Measurements from ENCODE around the gene TNFRSF8.
"Not testable (repeated sequence)": the region's sequence is repeated elsewhere in the genome, so short reads cannot be mapped to it uniquely, and the experiment has no call there.

Gene TNFRSF8

GRCh38 chr1:12034381-12034801, 28.7 kb upstream of the TNFRSF8 start:
- peak overlapping the region in 1 of 2 experiments; percentile 30 for H3K4me3 ChIP-seq (ENCODE audit: low read depth in 1 of 2, low read length in 1 of 2)
- TF ChIP-seq CTCF (IDR thresholded peaks at IDR 0.05) = no peak
- H3K27me3 ChIP-seq = no peaks in the 10 kb centered on the region
- peaks cover 40 to 60% of the 10 kb centered on the region in 2 experiments for H3K4me1 ChIP-seq (ENCODE audit: control insufficient read depth in 1 of 2, insufficient read depth in 1 of 2, low read depth in 1 of 2, low read length in 1 of 2)
- H3K9me3 ChIP-seq = no peaks in the 10 kb centered on the region
- H3K36me3 ChIP-seq = peaks cover 33% of the 10 kb centered on the region
- peak overlapping the region; percentile 79 for H3K27ac ChIP-seq

GRCh38 chr1:12035312-12035711, 27.8 kb upstream of the TNFRSF8 start:
- H3K36me3 ChIP-seq = peaks cover 24% of the 10 kb centered on the region
- H3K4me1 ChIP-seq (ENCODE audit: control insufficient read depth in 1 of 2, insufficient read depth in 1 of 2, low read depth in 1 of 2, low read length in 1 of 2) = peaks cover 40 to 62% of the 10 kb centered on the region in 2 experiments
- no peaks in the 10 kb centered on the region for H3K27me3 ChIP-seq
- TF ChIP-seq CTCF (IDR thresholded peaks at IDR 0.05) = no peak
- H3K4me3 ChIP-seq (ENCODE audit: low read depth in 1 of 2, low read length in 1 of 2) = peak overlapping the region; percentile 0 to 30
- H3K27ac ChIP-seq = peak overlapping the region; percentile 79
- H3K9me3 ChIP-seq = no peaks in the 10 kb centered on the region

- TF ChIP-seq CTCF (IDR thresholded peaks at IDR 0.05) = no peak
- peaks cover 2% of the 10 kb centered on the region for H3K36me3 ChIP-seq
- H3K27me3 ChIP-seq = no peaks in the 10 kb centered on the region
- no peak overlapping the region for H3K4me3 ChIP-seq (ENCODE audit: low read depth in 1 of 2, low read length in 1 of 2)
- peaks cover 27 to 53% of the 10 kb centered on the region in 2 experiments for H3K4me1 ChIP-seq (ENCODE audit: control insufficient read depth in 1 of 2, insufficient read depth in 1 of 2, low read depth in 1 of 2, low read length in 1 of 2)
- no peak overlapping the region for H3K27ac ChIP-seq
- H3K9me3 ChIP-seq = no peaks in the 10 kb centered on the region
Observed at GRCh38 chr1:12037486-12038355, 25.4 kb upstream of the TNFRSF8 start.

GRCh38 chr1:12038356-12039163, 24.5 kb upstream of the TNFRSF8 start:
- no peaks in the 10 kb centered on the region for H3K27me3 ChIP-seq
- TF ChIP-seq CTCF (IDR thresholded peaks at IDR 0.05) = no peak
- H3K4me1 ChIP-seq (ENCODE audit: control insufficient read depth in 1 of 2, insufficient read depth in 1 of 2, low read depth in 1 of 2, low read length in 1 of 2) = peaks cover 23 to 48% of the 10 kb centered on the region in 2 experiments
- no peaks in the 10 kb centered on the region for H3K9me3 ChIP-seq
- H3K4me3 ChIP-seq (ENCODE audit: low read depth in 1 of 2, low read length in 1 of 2) = no peak overlapping the region
- no peaks in the 10 kb centered on the region for H3K36me3 ChIP-seq
- no peak overlapping the region for H3K27ac ChIP-seq

GRCh38 chr1:12039164-12039525, 24.0 kb upstream of the TNFRSF8 start:
- Histone ChIP-seq H3K4me3 (ENCODE audit: low read depth in 1 of 2, low read length in 1 of 2) (no peak overlapping the region), H3K27me3 (no peaks in the 10 kb centered on the region), H3K9me3 (no peaks in the 10 kb centered on the region), H3K27ac (no peak overlapping the region), H3K36me3 (no peaks in the 10 kb centered on the region), H3K4me1 (ENCODE audit: control insufficient read depth in 1 of 2, insufficient read depth in 1 of 2, low read depth in 1 of 2, low read length in 1 of 2) (peaks cover 17 to 43% of the 10 kb centered on the region in 2 experiments)
- no peak for TF ChIP-seq CTCF (IDR thresholded peaks at IDR 0.05)

GRCh38 chr1:12039824-12040456, 23.2 kb upstream of the TNFRSF8 start:
- H3K4me3 ChIP-seq (ENCODE audit: low read depth in 1 of 2, low read length in 1 of 2); H3K27me3 ChIP-seq; H3K36me3 ChIP-seq; H3K9me3 ChIP-seq; H3K27ac ChIP-seq: not testable (repeated sequence)
- peaks cover 9 to 35% of the 10 kb centered on the region in 2 experiments for H3K4me1 ChIP-seq (ENCODE audit: control insufficient read depth in 1 of 2, insufficient read depth in 1 of 2, low read depth in 1 of 2, low read length in 1 of 2)
